Mammary epithelial cell (primary cell): Measurements from ENCODE around the gene ATP13A4.

Experiments
- EZH2 ChIP-seq: IDR thresholded peaks from 2 replicates; pipeline ENCODE4 v1.6.1; 2012; ENCODE audit warnings: low read length, inconsistent platforms, borderline replicate concordance
- TF ChIP-seq, protein P1 (sequence below), 2 donors: IDR thresholded peaks in 1 of 2; conservative IDR thresholded peaks in 1 of 2; 2 replicates each; pipeline ENCODE4 v1.5.1; 2011 to 2012; ENCODE audit warnings: inconsistent platforms in 2 of 2, low read length in 2 of 2, mild to moderate bottlenecking in 2 of 2, control low read depth in 1 of 2, low read depth in 1 of 2; ENCODE audit not compliant: insufficient read depth in 1 of 2; ENCODE audit errors: extremely low read depth in 1 of 2

GRCh38 chr3:193506921-193507320 is 47.8 kb downstream of the ATP13A4 start:
- TF ChIP-seq, protein P1, sequence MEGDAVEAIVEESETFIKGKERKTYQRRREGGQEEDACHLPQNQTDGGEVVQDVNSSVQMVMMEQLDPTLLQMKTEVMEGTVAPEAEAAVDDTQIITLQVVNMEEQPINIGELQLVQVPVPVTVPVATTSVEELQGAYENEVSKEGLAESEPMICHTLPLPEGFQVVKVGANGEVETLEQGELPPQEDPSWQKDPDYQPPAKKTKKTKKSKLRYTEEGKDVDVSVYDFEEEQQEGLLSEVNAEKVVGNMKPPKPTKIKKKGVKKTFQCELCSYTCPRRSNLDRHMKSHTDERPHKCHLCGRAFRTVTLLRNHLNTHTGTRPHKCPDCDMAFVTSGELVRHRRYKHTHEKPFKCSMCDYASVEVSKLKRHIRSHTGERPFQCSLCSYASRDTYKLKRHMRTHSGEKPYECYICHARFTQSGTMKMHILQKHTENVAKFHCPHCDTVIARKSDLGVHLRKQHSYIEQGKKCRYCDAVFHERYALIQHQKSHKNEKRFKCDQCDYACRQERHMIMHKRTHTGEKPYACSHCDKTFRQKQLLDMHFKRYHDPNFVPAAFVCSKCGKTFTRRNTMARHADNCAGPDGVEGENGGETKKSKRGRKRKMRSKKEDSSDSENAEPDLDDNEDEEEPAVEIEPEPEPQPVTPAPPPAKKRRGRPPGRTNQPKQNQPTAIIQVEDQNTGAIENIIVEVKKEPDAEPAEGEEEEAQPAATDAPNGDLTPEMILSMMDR (conservative IDR thresholded peaks at IDR 0.05 in 1 of 2, IDR thresholded peaks at IDR 0.05 in 1 of 2; ENCODE audit: extremely low read depth in 1 of 2, insufficient read depth in 1 of 2, low read depth in 1 of 2, low read length in 2 of 2), result no peak
- TF ChIP-seq EZH2, result no peak
